Endothelial cell of umbilical vein (primary cell): ENCODE results near the gene RNF214.

Experiments used
- EZH2 ChIP-seq: IDR thresholded peaks from 2 replicates; pipeline ENCODE4 v1.6.1; 2012; ENCODE audit warnings: borderline replicate concordance, low read depth, mild to moderate bottlenecking, moderate library complexity, low read length, inconsistent platforms; ENCODE audit not compliant: severe bottlenecking
- MYC ChIP-seq: IDR thresholded peaks from one replicate; pipeline ENCODE4 v1.6.1; 2011; ENCODE audit warnings: mild to moderate bottlenecking, low read depth, low read length
- POLR2A ChIP-seq: IDR thresholded peaks from 2 replicates; pipeline ENCODE4 v1.6.1; 2012; ENCODE audit warnings: low read depth, mild to moderate bottlenecking, control low read depth, low read length
- POLR2AphosphoS5 ChIP-seq: IDR thresholded peaks from 2 replicates; pipeline ENCODE4 v1.6.1; 2012; ENCODE audit warnings: low read depth, mild to moderate bottlenecking, control low read depth, low read length, moderate library complexity; ENCODE audit not compliant: insufficient read depth
- TF ChIP-seq, protein P1 (sequence below), 2 donors: IDR thresholded peaks; 1 replicate in 1 of 2; 2 replicates in 1 of 2; pipeline ENCODE4 v1.5.1; 2011; ENCODE audit warnings: low read length in 2 of 2, mild to moderate bottlenecking in 2 of 2, moderate library complexity in 2 of 2, control low read depth in 1 of 2, inconsistent platforms in 1 of 2, low read depth in 1 of 2; ENCODE audit not compliant: insufficient read depth in 1 of 2; ENCODE audit errors: extremely low read depth in 1 of 2

DNA sequence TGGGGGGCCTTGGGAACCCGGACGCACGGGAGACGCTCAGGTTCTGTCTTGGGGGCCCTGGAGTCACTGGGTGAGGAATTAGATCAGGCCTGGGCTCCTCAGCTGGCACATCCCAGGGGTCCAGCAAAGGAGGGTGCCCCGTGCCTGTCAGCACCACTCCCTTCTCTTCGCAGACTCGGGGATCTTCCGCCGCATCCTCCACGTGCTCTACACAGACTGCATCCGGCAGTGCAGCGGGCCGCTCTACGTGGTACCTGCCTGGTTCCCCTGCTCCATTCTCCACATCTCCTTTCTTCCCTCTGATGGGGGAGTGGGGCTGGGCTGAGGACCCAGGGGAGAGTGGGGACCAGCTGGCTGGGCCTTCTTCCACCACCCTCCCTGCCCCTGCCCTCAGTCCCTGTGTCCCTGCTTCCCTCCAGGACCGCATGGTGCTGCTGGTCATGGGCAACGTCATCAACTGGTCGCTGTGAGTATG, 40.0 kb upstream of the RNF214 start:
- no peak for TF ChIP-seq POLR2A
- TF ChIP-seq, protein P1, sequence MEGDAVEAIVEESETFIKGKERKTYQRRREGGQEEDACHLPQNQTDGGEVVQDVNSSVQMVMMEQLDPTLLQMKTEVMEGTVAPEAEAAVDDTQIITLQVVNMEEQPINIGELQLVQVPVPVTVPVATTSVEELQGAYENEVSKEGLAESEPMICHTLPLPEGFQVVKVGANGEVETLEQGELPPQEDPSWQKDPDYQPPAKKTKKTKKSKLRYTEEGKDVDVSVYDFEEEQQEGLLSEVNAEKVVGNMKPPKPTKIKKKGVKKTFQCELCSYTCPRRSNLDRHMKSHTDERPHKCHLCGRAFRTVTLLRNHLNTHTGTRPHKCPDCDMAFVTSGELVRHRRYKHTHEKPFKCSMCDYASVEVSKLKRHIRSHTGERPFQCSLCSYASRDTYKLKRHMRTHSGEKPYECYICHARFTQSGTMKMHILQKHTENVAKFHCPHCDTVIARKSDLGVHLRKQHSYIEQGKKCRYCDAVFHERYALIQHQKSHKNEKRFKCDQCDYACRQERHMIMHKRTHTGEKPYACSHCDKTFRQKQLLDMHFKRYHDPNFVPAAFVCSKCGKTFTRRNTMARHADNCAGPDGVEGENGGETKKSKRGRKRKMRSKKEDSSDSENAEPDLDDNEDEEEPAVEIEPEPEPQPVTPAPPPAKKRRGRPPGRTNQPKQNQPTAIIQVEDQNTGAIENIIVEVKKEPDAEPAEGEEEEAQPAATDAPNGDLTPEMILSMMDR (IDR thresholded peaks at IDR 0.05; ENCODE audit: extremely low read depth in 1 of 2, insufficient read depth in 1 of 2, low read depth in 1 of 2, low read length in 2 of 2) = no peak
- no peak for TF ChIP-seq MYC
- TF ChIP-seq POLR2AphosphoS5 = no peak
- TF ChIP-seq EZH2 = no peak
